Uterus (tissue), 2 donors: Measurements from ENCODE around the gene EBP.
A peak's percentile ranks its signal among the peaks of the same experiment; 100 is the strongest.

Experiments used
- CTCF ChIP-seq, 4 experiments: fragments of 200-600 bp in 2 of 4; fragments of 450-650 bp in 2 of 4; sonication (generic) in 2 of 4; IDR thresholded peaks; one replicate each; pipeline ENCODE4 v1.5.1; 2016 to 2019; ENCODE audit warnings: antibody characterized with exemption in 4 of 4, mild to moderate bottlenecking in 2 of 4, moderate library complexity in 1 of 4
- POLR2A ChIP-seq, 2 donors: fragments of 450-650 bp; IDR thresholded peaks; one replicate each; pipeline ENCODE4 v1.6.1; 2016; ENCODE audit warnings: antibody characterized with exemption in 2 of 2, mild to moderate bottlenecking in 1 of 2, moderate library complexity in 1 of 2

GRCh38 chrX:48508400-48509244 lies 13.0 kb upstream of the EBP start, which contains the start of gene PORCN:
- peak in 1 of 2 donors; percentile 61 for TF ChIP-seq POLR2A (IDR thresholded peaks at IDR 0.05)
- no peak for TF ChIP-seq CTCF (IDR thresholded peaks at IDR 0.05)
